Brain microvascular endothelial cell (primary cell): ENCODE measurements around the gene CRIP3.

ENCODE experiments used
- DNase-seq: peaks from one replicate; pipeline ENCODE4 v3.0.0-alpha.2; 2020
- H3K27ac ChIP-seq: fragments of 250-450 bp; sonication (Bioruptor Pico); 2 replicates; pipeline ENCODE4 v1.5.1; 2020; ENCODE audit warnings: mild to moderate bottlenecking, moderate library complexity
- H3K27me3 ChIP-seq: fragments of 250-450 bp; sonication (Bioruptor Pico); replicated peaks from 2 replicates; pipeline ENCODE4 v1.5.1; 2020; ENCODE audit warnings: mild to moderate bottlenecking
- H3K36me3 ChIP-seq: fragments of 250-450 bp; sonication (Bioruptor Pico); replicated peaks from 2 replicates; pipeline ENCODE4 v1.5.1; 2020; ENCODE audit warnings: mild to moderate bottlenecking
- H3K4me3 ChIP-seq: 2 replicates; pipeline ENCODE4 v1.5.1; 2011; ENCODE audit warnings: low read depth, mild to moderate bottlenecking, control low read depth, low read length, moderate library complexity
- CTCF ChIP-seq: IDR thresholded peaks from 2 replicates; pipeline ENCODE4 v1.5.1; 2011; ENCODE audit warnings: low read depth, mild to moderate bottlenecking, moderate library complexity, low read length, control low read depth, inconsistent platforms; ENCODE audit errors: missing control alignments
- in situ Hi-C: cut with HindIII; loops from 2 replicates; pipeline ENCODE4 v1.10.0; 2017; ENCODE audit warnings: low sequenced_read_pairs, low pct_ligation_motif_present

The CRIP3 gene

GRCh38 chr6:43264599-43265145 lies 44.0 kb downstream of the CRIP3 start:
- no peak for DNase-seq
- Histone ChIP-seq H3K27ac (no peak overlapping the region), H3K36me3 (no peaks in the 10 kb centered on the region), H3K4me3 (no peak overlapping the region), H3K27me3 (peaks cover 20% of the 10 kb centered on the region)
- in situ Hi-C loops, result no loop called here
- no peak for TF ChIP-seq CTCF

GRCh38 chr6:43263314-43264178 lies 45.1 kb downstream of the CRIP3 start:
- H3K27ac ChIP-seq, result no peak overlapping the region
- DNase-seq, result peak; percentile 62
- peaks cover 11% of the 10 kb centered on the region for H3K27me3 ChIP-seq
- no peak overlapping the region for H3K4me3 ChIP-seq
- H3K36me3 ChIP-seq, result no peaks in the 10 kb centered on the region
- in situ Hi-C loops, result no loop called here
- TF ChIP-seq CTCF, result peak; percentile 89

- Histone ChIP-seq H3K36me3 (no peaks in the 10 kb centered on the region), H3K27me3 (peaks cover 4% of the 10 kb centered on the region), H3K4me3 (no peak overlapping the region), H3K27ac (no peak overlapping the region)
- DNase-seq, result no peak
- no peak for TF ChIP-seq CTCF
- in situ Hi-C loops, result no loop called here
Observed at GRCh38 chr6:43262780-43263313, 45.8 kb downstream of the CRIP3 start.

GRCh38 chr6:43262000-43262779 lies 46.4 kb downstream of the CRIP3 start:
- DNase-seq, result no peak
- Histone ChIP-seq H3K4me3 (no peak overlapping the region), H3K27me3 (peaks cover under 1% of the 10 kb centered on the region), H3K36me3 (no peaks in the 10 kb centered on the region), H3K27ac (no peak overlapping the region)
- no peak for TF ChIP-seq CTCF
- in situ Hi-C loops, result no loop called here

- no peaks in the 10 kb centered on the region for H3K36me3 ChIP-seq
- H3K27me3 ChIP-seq, result peaks cover 3% of the 10 kb centered on the region
- no peak for TF ChIP-seq CTCF
- H3K27ac ChIP-seq, result no peak overlapping the region
- no peak overlapping the region for H3K4me3 ChIP-seq
- no peak for DNase-seq
- in situ Hi-C loops, result no loop called here
Observed at GRCh38 chr6:43261198-43261597, 47.4 kb downstream of the CRIP3 start.
